Mesothelial cell of epicardium (in vitro differentiated cells): ENCODE measurements around the gene CALB2. TPM values are rescaled to one million over a fixed set of nuclear protein-coding genes. Genes with fewer than 3 reads are reported as not detected.

ENCODE experiments used
- DNase-seq, 2 experiments: peaks; one replicate each; pipeline ENCODE4 v3.0.0; 2021; ENCODE audit warnings: low spot score in 2 of 2; ENCODE audit not compliant: unreplicated experiment in 2 of 2
- H3K27ac Mint-ChIP-seq: 2 replicates; pipeline ENCODE4 v1.8.0; 2021; ENCODE audit warnings: mixed read lengths
- H3K27me3 Mint-ChIP-seq: 2 replicates; pipeline ENCODE4 v1.8.0; 2021; ENCODE audit warnings: low read depth, mixed read lengths
- H3K36me3 Mint-ChIP-seq: 2 replicates; pipeline ENCODE4 v1.8.0; 2021; ENCODE audit warnings: mixed read lengths
- H3K4me1 Mint-ChIP-seq: 2 replicates; pipeline ENCODE4 v1.8.0; 2021; ENCODE audit warnings: mixed read lengths
- H3K4me3 Mint-ChIP-seq: 2 replicates; pipeline ENCODE4 v1.8.0; 2021; ENCODE audit warnings: mild to moderate bottlenecking, moderate library complexity, mixed read lengths
- H3K9me3 Mint-ChIP-seq: 2 replicates; pipeline ENCODE4 v1.8.0; 2021; ENCODE audit warnings: mixed read lengths
- total RNA-seq: library from RNA; stranded (reverse); gene quantifications from 3 replicates; pipeline ENCODE4 v1.2.1, GENCODE V29; 2021
- TF ChIP-seq, protein P1 (sequence below): fragments of 200-600 bp; sonication (generic); IDR thresholded peaks from one replicate; pipeline ENCODE4 v1.5.0; 2021; ENCODE audit warnings: antibody characterized with exemption; ENCODE audit not compliant: unreplicated experiment

Gene CALB2
- total RNA-seq, 1 donor from 2014 or later = 0.22 TPM

DNA sequence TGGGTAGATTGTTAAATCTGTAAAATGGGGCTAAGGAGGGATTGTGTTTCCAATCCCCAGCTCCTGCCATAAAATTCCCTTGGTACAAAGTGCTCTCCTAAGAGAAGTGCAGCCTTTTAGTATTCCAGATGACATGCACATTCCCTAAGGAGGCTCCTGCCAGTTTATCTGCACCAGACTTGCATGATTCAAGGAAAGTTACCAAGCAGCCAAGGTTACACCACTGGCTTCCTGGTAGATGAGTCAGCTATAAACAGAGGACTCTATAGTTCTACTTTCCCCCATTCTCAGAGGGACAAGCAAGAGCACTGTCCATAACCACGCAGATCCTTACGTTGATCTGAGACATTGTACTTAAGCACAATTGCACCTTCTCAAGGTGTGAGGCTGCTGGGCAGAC, 1.9 kb downstream of the CALB2 start:
- Mint-ChIP-seq H3K36me3 (no peaks in the 10 kb centered on the region), H3K27me3 (peaks cover 70% of the 10 kb centered on the region), H3K4me3 (no peak overlapping the region), H3K27ac (no peak overlapping the region), H3K9me3 (no peaks in the 10 kb centered on the region), H3K4me1 (peaks cover 2% of the 10 kb centered on the region)
- TF ChIP-seq, protein P1, sequence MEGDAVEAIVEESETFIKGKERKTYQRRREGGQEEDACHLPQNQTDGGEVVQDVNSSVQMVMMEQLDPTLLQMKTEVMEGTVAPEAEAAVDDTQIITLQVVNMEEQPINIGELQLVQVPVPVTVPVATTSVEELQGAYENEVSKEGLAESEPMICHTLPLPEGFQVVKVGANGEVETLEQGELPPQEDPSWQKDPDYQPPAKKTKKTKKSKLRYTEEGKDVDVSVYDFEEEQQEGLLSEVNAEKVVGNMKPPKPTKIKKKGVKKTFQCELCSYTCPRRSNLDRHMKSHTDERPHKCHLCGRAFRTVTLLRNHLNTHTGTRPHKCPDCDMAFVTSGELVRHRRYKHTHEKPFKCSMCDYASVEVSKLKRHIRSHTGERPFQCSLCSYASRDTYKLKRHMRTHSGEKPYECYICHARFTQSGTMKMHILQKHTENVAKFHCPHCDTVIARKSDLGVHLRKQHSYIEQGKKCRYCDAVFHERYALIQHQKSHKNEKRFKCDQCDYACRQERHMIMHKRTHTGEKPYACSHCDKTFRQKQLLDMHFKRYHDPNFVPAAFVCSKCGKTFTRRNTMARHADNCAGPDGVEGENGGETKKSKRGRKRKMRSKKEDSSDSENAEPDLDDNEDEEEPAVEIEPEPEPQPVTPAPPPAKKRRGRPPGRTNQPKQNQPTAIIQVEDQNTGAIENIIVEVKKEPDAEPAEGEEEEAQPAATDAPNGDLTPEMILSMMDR = no peak
- DNase-seq = no peak

DNA sequence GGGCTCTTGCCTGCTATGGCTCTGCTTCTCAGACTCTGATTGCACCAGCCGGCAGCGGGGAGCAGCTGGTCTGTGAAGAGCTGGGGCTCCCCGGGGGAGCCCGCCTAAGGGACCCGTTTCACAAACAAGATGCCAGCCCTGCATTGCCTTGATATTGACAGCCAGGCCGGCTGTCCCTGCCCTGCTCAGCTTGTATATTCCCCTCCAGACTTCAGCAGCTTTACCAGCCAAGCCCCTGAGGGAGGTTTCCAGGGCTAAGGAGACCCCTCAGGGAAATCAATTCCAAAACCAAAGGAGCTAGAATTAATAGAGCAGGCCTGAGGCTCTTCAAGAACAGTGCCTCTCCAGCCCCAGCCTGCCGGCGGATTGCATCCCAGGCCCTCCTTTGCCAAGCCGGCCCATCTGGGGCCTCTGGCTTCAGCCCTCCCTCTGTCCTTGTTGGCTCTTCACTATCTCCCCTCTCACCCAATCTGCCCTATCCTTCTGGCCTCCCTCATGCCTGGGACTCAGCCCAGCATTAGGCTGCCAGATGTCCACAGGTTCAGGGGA, 5.7 kb downstream of the CALB2 start:
- Mint-ChIP-seq H3K27me3 (peaks cover 49% of the 10 kb centered on the region), H3K9me3 (no peaks in the 10 kb centered on the region), H3K27ac (no peak overlapping the region), H3K4me3 (no peak overlapping the region), H3K4me1 (no peaks in the 10 kb centered on the region), H3K36me3 (no peaks in the 10 kb centered on the region)
- no peak for DNase-seq
- TF ChIP-seq, protein P1 = no peak

DNA sequence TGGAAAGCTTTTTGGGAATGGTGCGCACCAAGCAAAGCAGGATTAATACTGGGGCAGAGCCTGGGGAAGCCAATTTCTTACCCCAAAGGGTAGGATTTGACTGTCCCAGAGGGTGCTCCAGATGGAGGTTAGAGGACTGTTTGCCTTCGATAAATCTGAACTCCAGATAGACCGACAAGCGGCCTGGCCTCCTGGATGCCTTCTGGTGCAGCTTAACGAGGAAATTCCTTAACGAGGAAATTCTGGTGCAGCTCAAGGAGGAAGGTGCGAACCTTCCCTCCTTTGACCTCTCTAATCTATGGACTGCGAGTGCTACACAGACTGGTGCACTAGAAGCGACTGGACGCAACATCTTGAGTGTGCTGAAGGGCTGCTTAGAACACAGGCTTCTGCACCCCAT, 6.5 kb downstream of the CALB2 start:
- DNase-seq = no peak
- no peak overlapping the region for H3K4me3 Mint-ChIP-seq
- H3K9me3 Mint-ChIP-seq = no peaks in the 10 kb centered on the region
- TF ChIP-seq, protein P1 = no peak
- H3K27ac Mint-ChIP-seq = no peak overlapping the region
- H3K36me3 Mint-ChIP-seq = no peaks in the 10 kb centered on the region
- H3K27me3 Mint-ChIP-seq = peaks cover 48% of the 10 kb centered on the region
- no peaks in the 10 kb centered on the region for H3K4me1 Mint-ChIP-seq

DNA sequence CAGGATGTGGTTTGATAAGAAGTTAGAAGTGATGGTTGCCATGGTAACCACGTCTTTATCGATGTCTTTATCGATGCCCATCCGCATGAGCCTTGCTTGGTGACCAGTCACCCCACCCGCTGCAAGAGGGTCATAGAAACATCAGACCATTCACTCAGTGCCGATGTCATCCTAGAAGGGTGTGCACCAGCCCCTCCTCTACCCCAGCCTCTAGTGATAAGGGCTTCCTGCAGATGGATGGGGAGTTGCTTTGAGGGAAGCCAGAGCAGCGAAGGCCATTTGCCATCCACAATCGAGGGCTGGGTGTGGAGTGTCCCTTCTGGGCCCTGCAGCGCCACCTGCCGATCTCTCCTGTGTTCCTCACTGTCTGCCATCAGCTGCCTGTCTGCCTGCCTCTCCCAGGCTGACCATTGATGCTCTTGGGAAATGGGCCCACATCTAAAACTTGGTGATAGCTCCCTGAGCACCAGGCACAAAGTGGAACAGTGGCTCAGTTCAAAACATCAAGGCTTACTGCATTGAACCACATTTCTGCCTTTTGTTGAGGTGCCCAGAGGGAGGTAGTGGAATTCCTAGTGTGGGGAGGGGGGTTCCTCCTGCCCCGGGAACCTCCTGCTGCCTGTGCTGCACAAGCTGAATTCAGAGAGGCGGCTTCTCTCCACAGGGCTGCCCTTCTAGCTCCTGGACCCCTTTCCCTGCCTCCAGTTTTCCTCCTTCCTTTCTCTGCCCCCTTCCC, 8.9 kb downstream of the CALB2 start:
- TF ChIP-seq, protein P1 = peak; percentile 40
- Mint-ChIP-seq H3K4me1 (no peaks in the 10 kb centered on the region), H3K27ac (no peak overlapping the region), H3K9me3 (no peaks in the 10 kb centered on the region), H3K36me3 (no peaks in the 10 kb centered on the region), H3K4me3 (no peak overlapping the region), H3K27me3 (peaks cover 42% of the 10 kb centered on the region)
- DNase-seq = peak in 1 of 2 experiments; percentile 61

DNA sequence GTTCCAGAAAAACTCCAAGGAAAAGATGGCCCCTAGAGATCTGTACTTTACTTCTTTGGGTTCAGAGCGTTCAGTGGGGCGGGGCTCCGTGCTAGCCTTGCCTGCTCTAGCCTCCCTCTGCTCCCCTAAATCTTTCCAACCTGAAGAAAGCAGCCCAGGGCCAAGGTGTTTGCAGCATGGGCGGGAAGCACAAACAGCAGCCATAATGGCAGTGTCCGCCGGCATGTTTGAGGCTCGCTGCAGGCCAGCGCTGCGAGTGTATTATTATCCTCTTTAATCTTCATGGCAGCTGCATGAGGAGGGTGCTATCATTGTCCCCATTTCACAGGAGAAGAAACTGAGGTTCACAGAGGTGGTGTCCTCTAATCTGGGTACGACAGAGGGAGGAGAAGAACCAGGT, 10.4 kb downstream of the CALB2 start:
- Mint-ChIP-seq H3K27ac (no peak overlapping the region), H3K4me3 (no peak overlapping the region), H3K36me3 (no peaks in the 10 kb centered on the region), H3K4me1 (no peaks in the 10 kb centered on the region), H3K27me3 (peaks cover 48% of the 10 kb centered on the region), H3K9me3 (no peaks in the 10 kb centered on the region)
- TF ChIP-seq, protein P1 = no peak
- DNase-seq = no peak
